ENCODE measurements around the gene SUPT3H. TPM values are rescaled to one million over a fixed set of nuclear protein-coding genes. Genes with fewer than 3 reads are reported as not detected.
"Not testable (repeated sequence)": the region's sequence is repeated elsewhere in the genome, so short reads cannot be mapped to it uniquely, and the experiment has no call there.

The SUPT3H gene
- total RNA-seq, 4 donors from 2014 or later: 1.1 to 4.7 (median 3.7) TPM

DNA sequence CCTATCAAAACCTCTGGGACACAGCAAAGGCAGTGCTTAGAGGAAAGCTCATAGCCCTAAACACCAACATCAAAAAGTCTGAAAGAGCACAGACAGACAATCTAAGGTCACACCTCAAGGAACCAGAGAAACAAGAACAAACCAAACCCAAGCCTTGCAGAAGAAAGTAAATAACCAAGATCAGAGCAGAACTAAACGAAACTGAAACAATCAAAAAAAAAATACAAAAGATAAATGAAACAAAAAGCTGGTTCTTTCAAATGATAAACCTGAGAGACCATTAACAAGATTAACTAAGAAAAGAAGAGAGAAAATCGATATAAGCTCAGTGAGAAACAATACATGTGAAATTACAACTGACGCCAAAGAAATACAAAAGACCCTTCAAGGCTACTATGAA lies 84.4 kb downstream of the SUPT3H start:
- no peaks in the 10 kb centered on the region for H3K9me3 ChIP-seq
- no peaks in the 10 kb centered on the region for H3K4me1 ChIP-seq
- TF ChIP-seq, protein P1, sequence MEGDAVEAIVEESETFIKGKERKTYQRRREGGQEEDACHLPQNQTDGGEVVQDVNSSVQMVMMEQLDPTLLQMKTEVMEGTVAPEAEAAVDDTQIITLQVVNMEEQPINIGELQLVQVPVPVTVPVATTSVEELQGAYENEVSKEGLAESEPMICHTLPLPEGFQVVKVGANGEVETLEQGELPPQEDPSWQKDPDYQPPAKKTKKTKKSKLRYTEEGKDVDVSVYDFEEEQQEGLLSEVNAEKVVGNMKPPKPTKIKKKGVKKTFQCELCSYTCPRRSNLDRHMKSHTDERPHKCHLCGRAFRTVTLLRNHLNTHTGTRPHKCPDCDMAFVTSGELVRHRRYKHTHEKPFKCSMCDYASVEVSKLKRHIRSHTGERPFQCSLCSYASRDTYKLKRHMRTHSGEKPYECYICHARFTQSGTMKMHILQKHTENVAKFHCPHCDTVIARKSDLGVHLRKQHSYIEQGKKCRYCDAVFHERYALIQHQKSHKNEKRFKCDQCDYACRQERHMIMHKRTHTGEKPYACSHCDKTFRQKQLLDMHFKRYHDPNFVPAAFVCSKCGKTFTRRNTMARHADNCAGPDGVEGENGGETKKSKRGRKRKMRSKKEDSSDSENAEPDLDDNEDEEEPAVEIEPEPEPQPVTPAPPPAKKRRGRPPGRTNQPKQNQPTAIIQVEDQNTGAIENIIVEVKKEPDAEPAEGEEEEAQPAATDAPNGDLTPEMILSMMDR (IDR thresholded peaks at IDR 0.05): no peak
- no peak for TF ChIP-seq POLR2A (IDR thresholded peaks at IDR 0.05)
- 81% methylated on average over 3 of the region's 3 CpGs for WGBS
- H3K36me3 ChIP-seq: no peaks in the 10 kb centered on the region
- no peak for DNase-seq (ENCODE audit: low spot score in 2 of 2)
- H3K27me3 ChIP-seq: no peaks in the 10 kb centered on the region
- no peak overlapping the region for H3K4me3 ChIP-seq
- H3K27ac ChIP-seq: no peak overlapping the region

DNA sequence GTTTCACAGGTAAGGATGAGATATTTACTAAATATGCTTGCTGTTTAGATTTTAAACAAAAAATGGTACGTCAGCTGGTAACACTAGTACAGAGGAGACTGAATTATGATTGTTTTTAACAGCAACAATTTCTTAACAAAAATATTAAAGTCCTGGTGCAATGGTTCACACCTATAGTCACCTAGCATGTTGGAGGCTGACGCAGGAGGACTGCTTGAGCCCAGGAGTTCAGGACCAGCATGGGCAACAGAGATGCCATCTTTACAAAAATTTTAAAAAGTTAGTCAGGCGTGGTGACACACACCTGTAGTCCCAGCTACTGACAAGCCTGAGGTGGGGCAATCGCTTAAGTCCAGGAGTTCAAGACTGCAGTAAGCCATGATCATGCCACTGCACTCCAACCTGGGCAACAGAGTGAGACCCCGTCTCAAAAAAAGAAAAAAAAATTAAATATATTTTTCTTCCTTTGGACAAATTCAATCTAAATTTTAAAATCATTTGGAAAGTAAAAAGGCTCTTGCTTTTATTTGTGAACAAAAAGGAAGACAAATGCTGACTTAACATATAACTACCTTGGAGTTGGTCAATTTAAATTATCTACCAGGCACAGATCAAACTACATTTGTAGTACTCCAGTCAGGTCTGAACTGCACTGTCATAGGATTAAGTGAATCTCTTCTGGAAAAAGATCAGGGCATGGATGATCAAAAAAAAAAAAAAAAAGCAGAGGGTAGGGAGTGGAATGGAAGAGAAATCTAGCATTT lies 87.8 kb downstream of the SUPT3H start:
- Histone ChIP-seq H3K36me3 (no peaks in the 10 kb centered on the region), H3K4me3 (no peak overlapping the region), H3K27ac (no peak overlapping the region), H3K27me3 (no peaks in the 10 kb centered on the region), H3K4me1 (no peaks in the 10 kb centered on the region), H3K9me3 (no peaks in the 10 kb centered on the region)
- WGBS: 94% methylated on average over 5 of the region's 5 CpGs
- TF ChIP-seq, protein P1 (IDR thresholded peaks at IDR 0.05): no peak
- no peak for TF ChIP-seq POLR2AphosphoS5 (IDR thresholded peaks at IDR 0.05)
- TF ChIP-seq POLR2A (IDR thresholded peaks at IDR 0.05): no peak
- TF ChIP-seq EP300 (IDR thresholded peaks at IDR 0.05): no peak
- DNase-seq (ENCODE audit: low spot score in 2 of 2): no peak

DNA sequence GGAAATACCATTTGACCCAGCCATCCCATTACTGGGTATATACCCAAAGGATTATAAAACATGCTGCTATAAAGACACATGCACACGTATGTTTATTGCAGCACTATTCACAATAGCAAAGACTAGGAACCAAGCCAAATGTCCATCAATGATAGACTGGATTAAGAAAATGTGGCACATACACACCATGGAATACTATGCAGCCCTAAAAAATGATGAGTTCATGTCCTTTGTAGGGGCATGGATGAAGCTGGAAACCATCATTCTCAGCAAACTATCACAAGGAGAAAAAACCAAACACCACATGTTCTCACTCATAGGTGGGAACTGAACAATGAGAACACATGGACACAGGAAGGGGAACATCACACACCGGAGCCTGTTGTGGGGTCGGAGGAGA lies 91.0 kb downstream of the SUPT3H start:
- not testable (repeated sequence) for H3K9me3 ChIP-seq; H3K27ac ChIP-seq; H3K36me3 ChIP-seq; DNase-seq (ENCODE audit: low spot score in 2 of 2); H3K27me3 ChIP-seq; H3K4me1 ChIP-seq; H3K4me3 ChIP-seq
- WGBS: 95% methylated on average over 3 of the region's 3 CpGs

DNA sequence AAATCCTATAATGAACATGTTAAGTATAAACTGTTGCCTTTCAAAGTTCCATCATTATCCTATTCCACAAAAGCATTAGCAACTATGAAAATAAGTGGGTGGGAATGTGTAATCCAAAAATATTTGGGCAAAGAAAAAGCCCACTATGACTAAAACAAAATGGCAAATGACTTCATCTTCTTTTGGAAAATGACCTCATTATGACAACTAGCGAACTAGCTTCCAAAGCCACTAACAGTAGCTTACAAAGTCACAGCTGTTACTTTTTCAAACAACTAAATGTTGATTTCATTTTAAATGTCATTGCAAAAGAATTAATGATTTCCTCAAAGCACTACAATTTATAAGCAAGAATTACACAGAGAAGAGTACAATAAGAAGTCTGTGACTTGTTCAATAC lies 99.4 kb downstream of the SUPT3H start:
- Histone ChIP-seq H3K27me3 (no peaks in the 10 kb centered on the region), H3K27ac (no peak overlapping the region), H3K36me3 (no peaks in the 10 kb centered on the region), H3K4me1 (no peaks in the 10 kb centered on the region), H3K4me3 (no peak overlapping the region), H3K9me3 (no peaks in the 10 kb centered on the region)
- no peak for DNase-seq (ENCODE audit: low spot score in 2 of 2)
- WGBS: 79% methylated on average over 1 of the region's 1 CpG
- TF ChIP-seq POLR2AphosphoS5 (IDR thresholded peaks at IDR 0.05) (no peak), EP300 (IDR thresholded peaks at IDR 0.05) (no peak), POLR2A (IDR thresholded peaks at IDR 0.05) (no peak)
- TF ChIP-seq, protein P1 (IDR thresholded peaks at IDR 0.05): no peak

DNA sequence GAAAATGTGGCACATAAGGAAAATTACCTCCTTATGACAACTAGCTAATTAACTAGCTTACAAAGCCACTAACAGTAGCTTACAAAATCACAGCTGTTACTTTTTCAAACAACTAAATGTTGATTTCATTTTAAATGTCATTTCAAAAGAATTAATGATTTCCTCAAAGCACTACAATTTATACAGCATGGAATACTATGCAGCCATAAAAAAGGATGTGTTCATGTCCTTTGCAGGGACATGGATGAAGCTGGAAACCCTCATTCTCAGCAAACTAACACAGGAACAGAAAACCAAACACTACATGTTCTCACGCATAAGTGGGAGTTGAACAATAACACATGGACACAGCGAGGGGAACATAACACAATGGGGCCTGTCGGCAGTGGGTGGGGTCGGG lies 100.0 kb downstream of the SUPT3H start:
- 93% methylated on average over 4 of the region's 4 CpGs for WGBS
- not testable (repeated sequence) for DNase-seq (ENCODE audit: low spot score in 2 of 2); H3K9me3 ChIP-seq

DNA sequence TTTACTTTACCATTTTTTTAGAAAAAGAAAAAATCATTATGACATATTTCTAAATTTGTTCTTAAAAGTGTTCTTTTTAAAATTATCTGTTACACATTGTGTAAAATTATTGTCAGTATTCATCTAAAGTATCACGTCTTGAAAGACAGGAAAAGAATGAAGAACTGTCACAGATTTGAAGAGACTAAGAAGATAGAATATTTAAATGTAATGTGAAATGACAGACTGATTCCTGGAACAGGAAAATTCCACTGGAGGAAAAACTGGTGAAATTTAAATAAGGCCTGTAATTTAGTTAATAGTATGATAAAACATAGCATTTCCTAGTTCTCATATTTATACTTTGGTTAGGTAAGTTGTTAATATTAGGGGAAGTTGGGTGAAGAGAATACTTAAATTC lies 102.4 kb downstream of the SUPT3H start:
- Histone ChIP-seq H3K9me3 (no peaks in the 10 kb centered on the region), H3K27ac (no peak overlapping the region), H3K4me1 (no peaks in the 10 kb centered on the region), H3K27me3 (no peaks in the 10 kb centered on the region), H3K4me3 (no peak overlapping the region), H3K36me3 (no peaks in the 10 kb centered on the region)
- TF ChIP-seq POLR2A (IDR thresholded peaks at IDR 0.05) (no peak), POLR2AphosphoS5 (IDR thresholded peaks at IDR 0.05) (no peak), EP300 (IDR thresholded peaks at IDR 0.05) (no peak)
- TF ChIP-seq, protein P1 (IDR thresholded peaks at IDR 0.05): no peak
- no peak for DNase-seq (ENCODE audit: low spot score in 2 of 2)
- 87% methylated on average over 1 of the region's 1 CpG for WGBS

More for the DNA sequence above, 100.0 kb downstream of the SUPT3H start:
- H3K27me3 ChIP-seq, H3K27ac ChIP-seq, H3K4me3 ChIP-seq, H3K4me1 ChIP-seq, H3K36me3 ChIP-seq: not testable (repeated sequence)
